GM21786 (cell line): ENCODE results near the gene TEKT4.
"Not testable (repeated sequence)": the region's sequence is repeated elsewhere in the genome, so short reads cannot be mapped to it uniquely, and the experiment has no call there.

ENCODE experiments used
- ATAC-seq: cut with Tn5 transposase; IDR thresholded peaks from one replicate; pipeline ENCODE4 v1.9.1; 2021; ENCODE audit not compliant: unreplicated experiment

Gene TEKT4

DNA sequence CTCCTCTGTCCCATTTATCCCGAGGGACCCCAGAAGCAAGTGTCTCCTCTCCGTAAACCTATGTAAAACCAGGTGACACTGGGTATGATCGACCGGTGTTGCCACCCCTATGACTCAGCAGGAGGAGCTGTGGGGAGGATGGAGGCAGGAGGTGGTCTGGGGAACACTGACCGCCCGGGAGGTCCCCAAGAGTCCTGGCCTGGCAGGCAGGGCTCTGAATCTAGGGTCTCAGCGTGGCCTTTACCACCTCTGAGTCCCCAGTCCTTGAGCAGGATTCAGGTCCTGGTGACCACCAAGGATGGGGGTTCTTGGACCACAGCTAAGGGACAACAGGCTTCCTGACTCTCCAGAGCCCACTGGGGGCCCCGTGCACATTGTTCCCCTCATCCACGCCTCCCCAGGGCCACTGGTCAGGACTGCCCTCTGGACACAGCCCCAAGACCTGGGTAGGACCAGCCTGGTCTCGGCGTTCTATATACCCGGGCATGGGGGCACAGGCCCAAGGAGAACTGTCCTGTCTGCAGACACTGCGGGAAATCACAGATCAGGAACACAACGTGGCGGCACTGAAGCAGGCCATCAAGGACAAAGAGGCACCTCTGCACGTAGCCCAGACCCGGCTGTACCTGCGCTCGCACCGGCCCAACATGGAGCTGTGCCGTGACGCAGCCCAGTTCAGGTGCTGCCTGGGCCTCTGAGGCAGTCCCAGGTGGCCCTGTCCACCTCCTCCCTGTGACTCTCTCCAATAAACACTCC, 4.0 kb downstream of the TEKT4 start:
- ATAC-seq = no peak

DNA sequence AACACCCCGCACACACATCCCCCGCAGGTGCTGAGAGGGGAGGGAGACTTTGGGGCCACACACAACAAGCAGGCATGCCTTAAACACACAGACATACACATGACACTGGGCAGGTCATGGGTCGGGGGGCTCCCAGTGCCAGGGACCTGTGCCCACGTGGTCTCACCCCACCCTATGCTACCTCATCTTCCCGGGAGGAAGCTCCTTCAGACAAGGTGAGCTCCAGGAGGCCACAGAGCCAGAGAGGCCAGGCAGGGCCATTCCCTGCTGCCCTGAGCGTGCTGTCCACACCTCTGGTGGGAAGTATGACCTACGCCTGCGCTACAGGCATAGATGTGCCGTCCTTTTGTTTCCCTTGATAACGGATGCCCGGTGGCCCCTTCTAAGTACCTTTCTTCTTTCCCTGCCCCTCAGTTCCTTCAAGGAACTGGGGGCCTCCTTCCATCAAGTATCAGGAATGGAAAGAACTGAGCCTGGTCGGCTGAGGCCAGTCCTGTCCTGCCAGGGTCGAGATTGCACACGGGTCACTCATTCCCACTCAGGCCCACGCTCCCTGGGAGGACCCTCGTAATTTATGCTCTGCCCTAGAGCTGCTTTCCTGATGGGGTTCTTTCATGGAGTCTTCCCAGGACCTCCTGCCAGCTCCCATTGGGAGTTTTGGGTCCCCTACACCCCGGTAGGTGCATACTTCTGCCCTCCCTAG, 4.7 kb downstream of the TEKT4 start:
- ATAC-seq = no peak

DNA sequence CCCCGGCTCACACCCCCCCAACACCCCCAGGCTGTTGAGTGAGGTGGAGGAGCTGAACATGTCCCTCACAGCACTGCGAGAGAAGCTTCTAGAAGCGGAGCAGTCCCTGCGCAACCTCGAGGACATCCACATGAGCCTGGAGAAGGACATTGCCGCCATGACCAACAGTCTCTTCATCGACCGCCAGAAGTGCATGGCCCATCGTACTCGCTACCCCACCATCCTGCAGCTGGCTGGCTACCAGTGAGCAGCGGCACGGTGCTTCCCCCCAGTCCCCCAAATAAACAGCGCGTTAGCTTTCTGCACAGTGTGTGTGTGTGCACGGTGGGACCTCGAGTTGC, 5.3 kb downstream of the TEKT4 start:
- no peak for ATAC-seq

DNA sequence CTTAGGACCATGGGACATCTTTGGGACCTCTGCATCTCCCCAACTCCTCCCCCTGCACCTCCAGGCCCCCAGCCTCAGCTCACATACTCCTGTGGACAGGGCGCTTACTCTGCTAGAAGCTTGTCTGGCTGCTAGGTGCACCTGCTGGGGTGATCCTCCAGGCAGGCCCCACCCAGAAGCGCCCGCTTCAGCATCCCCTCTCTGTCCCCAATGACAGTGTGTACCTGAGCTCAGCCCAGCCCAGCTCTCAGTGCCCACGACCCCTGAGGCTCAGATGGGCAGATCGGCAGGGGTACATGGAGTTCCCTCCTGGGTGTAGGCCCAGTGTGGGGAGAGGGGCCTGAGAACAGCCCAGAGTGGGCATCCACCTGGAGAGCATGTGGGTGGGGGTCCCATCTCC, 5.9 kb downstream of the TEKT4 start:
- ATAC-seq = no peak

DNA sequence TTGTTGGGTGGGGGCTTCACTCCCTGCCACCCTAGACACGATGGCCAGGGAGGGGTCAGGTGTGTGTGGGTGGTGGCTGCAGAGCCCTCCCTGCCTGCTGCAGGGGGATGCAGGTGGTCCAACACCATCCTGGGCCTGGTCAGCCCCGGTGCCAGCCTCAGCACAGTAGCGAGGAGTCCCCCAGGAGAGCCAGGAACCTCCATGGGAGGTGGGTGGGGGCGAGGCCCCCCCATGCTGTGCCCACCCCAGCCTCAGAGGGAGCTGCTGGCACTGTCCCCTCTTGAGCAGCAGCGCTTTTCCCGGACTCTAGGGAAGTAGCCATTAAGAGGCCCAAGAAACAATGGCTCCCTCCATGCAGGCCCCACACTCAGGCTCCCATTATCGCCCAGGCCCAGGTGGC, 7.3 kb downstream of the TEKT4 start:
- not testable (repeated sequence) for ATAC-seq

DNA sequence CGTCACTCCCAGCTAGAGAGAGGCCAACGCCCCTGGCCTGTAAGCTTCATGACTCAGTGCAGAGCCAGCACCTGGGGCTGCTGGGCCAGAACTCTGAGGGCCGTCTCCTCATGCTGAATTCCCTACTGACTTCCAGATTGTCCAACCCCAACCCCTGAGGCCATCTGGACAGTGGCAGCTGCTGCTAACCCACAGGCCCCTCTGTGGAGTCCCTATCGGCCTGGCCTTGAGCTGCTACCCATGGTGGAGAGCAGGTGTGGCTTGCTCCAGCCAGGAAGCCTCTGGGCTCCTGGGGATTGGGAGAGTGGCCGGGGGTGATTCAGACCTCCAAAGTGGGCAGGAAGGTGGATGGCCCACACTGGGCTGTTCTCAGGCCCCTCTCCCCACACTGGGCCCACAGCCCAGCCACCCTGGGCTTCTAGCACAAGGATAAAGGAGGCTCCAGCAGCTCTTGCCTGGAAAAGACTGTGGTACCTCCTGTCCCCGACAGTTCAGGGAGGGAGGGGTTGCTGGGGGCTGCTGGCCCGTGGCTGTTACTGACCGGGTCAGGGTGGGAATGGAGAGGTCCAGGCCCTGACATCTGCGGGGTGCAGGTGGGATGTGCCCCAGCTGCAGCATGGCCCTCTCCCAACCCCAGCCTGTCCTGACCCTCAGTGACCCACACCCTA, 8.2 kb downstream of the TEKT4 start:
- ATAC-seq = no peak

DNA sequence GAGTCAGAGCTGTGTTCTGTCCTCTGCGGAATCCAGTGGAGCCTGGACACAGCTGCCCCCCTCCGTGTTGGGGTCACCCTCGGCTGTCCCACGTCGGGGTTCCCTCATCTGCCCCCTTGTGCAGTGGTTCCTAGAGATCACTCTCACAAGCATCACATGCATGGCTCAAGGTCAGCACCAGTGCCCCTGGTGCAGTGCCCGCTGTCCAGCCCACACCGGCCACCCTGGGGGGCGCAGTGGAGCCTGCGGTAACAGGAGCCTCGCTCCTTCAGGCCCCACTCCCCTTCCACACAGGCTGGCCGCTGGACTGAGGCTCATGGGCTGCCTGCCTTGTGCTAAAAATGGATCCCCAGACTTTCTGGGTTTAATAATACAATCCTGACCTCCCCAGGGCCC, 8.8 kb downstream of the TEKT4 start:
- ATAC-seq = no peak

DNA sequence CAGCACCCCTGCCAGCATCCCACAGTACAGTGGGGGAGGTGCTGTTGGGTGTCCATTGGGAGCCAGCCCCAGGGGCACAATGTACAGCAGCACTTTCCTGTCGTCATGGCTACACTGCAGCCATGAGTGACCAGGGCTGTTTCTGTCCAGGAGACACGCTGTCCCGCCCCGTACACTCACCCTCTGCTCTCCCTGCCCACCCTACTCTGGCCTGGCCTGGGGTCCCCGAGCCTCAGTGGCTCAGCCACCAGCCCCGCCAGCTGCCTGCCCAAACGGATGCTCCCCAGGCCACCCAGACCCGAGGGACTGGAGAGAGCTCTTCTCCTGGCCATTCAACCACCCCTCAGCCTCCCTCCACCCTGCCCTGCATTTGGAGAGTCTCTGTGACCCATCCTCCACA, 9.3 kb downstream of the TEKT4 start:
- no peak for ATAC-seq

DNA sequence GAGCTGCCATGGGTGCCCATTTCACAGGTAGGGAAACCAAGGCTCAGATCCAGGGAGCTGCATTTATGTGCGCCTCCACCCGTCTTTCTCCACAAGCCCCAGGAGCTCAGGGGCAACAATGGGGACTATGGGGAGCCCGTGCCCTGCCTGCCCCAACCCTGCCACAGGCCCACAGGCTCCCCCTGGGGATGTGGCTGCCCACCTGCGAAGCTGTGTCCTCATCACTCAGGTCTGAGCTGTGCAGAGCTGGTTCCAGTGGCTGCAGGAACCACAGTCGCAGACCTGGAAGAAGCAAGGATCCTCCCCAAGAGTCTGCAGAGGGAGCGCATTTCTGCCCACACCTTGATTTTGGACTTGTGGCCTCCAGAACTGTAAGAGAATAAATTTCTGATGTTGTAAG, 9.8 kb downstream of the TEKT4 start:
- no peak for ATAC-seq

DNA sequence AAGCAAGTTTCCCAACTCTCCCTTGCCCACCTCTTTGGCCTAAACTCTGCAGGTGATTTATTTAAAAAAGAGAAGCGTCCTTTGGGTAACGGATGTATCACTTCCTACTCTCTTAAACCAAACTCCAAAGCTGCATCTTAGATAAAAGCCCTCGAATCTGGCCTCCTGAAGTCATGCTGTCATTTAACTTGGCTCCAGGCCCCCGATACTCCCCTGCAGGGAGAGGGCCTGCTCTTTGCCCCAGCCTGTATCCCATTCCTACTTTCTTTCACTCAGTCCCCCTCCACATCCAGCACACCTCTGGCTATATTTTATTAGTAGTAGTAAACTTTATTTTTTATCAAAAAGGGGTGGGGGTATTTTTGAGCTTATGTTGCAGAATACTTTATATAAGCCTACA, 19.0 kb downstream of the TEKT4 start:
- ATAC-seq = no peak

DNA sequence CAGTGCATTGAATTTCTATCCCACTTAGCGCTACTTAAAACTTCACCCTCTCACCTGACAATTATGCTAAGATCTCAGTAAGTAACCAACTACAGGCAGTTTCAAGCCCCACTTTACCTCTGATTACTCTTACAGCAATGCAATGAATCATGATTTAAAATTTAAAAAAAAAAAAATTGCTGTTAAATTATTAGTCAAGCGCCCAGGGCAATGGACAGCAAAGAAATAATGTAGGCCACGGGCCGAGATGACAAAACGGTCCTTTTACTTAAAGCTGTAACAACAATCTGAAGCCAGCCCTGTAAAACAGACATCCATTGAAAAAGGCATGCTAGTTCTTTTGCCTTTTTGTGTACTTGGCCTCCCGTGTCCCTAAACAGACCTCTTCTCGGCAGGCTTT, 24.0 kb downstream of the TEKT4 start:
- not testable (repeated sequence) for ATAC-seq

DNA sequence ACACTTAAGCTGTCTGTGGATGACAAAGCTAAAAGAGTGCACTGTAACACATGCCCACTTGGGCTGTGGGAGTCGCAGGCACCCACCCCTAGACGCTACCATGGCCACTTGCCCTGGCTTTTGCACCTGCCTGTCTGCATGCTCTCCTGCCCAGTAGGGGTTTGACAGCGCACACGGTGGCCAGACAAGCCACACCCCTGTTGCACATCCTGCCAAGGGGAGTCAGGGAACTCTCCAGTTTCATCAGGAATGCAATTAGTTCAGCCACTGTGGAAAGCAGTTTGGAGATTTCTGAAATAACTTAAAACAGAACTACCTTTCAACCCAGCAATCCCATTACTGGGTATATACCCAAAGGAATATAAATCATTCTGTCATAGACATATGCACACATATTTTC, 35.7 kb downstream of the TEKT4 start:
- ATAC-seq = not testable (repeated sequence)

DNA sequence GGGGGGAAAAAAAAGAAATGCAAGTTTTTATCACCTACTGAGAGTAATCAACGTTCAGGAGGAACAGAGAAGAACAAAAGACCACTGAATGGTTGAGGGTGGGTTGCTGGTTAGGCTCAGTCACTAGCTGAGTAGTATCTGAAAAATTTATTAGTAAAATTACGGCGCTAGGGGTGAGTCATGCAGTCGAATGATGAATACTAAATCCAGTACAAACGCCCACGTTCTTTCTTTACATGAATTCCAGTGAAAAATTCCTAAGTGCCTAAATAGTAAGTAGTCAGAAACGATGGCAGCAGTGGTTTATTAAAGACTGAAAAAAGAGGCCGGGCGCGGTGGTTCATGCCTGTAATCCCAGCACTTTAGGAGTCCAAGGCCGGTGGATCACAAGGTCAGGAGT, 52.0 kb downstream of the TEKT4 start:
- ATAC-seq = no peak

DNA sequence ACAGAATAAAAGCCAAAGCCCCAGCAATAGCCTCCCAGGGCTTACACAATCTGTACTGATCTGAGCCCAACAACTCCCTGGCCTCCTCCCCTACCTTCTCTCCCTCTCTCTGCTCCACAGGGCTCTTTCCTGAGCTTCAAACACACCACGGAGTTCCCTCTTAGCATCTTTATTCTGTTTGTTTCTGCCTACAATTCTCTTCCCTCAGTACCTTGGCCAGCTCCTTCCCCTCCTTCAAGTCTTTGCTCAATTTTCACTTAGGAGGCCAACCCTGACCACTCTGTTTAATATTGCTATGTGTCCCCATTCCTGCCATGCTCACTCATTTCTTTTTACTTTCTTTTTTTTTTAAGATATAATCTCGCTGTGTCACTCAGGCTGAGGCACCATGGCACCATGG, 53.8 kb downstream of the TEKT4 start:
- not testable (repeated sequence) for ATAC-seq
